CD14-positive monocyte (primary cell): Measurements from ENCODE around the gene PTPRD. TPM values are rescaled to one million over a fixed set of nuclear protein-coding genes. Genes with fewer than 3 reads are reported as not detected.

ENCODE experiments used
- DNase-seq, 3 donors: peaks; one replicate each; pipeline ENCODE4 v3.0.0-alpha.2; 2011 to 2022
- H2AFZ ChIP-seq: 2 replicates; pipeline ENCODE4 v1.6.0; 2012; ENCODE audit warnings: mild to moderate bottlenecking, low read depth, low read length, inconsistent platforms; ENCODE audit not compliant: insufficient read depth, poor library complexity, severe bottlenecking
- H3K27ac ChIP-seq, 2 donors: 1 replicate in 1 of 2; 2 replicates in 1 of 2; pipeline ENCODE4 v1.5.1; 2012 to 2013; ENCODE audit warnings: low read length in 2 of 2, control low read depth in 1 of 2, inconsistent platforms in 1 of 2, low read depth in 1 of 2, mild to moderate bottlenecking in 1 of 2
- H3K27me3 ChIP-seq, 2 donors: one replicate each; pipeline versions ENCODE4 v1.6.0 to v1.6.1; 2011 to 2013; ENCODE audit warnings: low read length in 2 of 2; ENCODE audit not compliant: control insufficient read depth in 2 of 2, insufficient read depth in 2 of 2
- H3K36me3 ChIP-seq, 2 donors: replicated peaks in 1 of 2; 1 replicate in 1 of 2; 2 replicates in 1 of 2; pipeline versions ENCODE4 v1.5.1 to v1.6.1; 2012 to 2013; ENCODE audit warnings: low read length in 2 of 2, control low read depth in 1 of 2, inconsistent platforms in 1 of 2, mild to moderate bottlenecking in 1 of 2; ENCODE audit not compliant: insufficient read depth in 2 of 2, control insufficient read depth in 1 of 2
- H3K4me1 ChIP-seq, 2 donors: 1 replicate in 1 of 2; 2 replicates in 1 of 2; pipeline versions ENCODE4 v1.5.1 to v1.6.1; 2012 to 2013; ENCODE audit warnings: low read length in 2 of 2, control low read depth in 1 of 2, inconsistent platforms in 1 of 2, mild to moderate bottlenecking in 1 of 2, moderate library complexity in 1 of 2; ENCODE audit not compliant: insufficient read depth in 2 of 2, control insufficient read depth in 1 of 2
- H3K4me2 ChIP-seq: replicated peaks from 2 replicates; pipeline ENCODE3; 2012; ENCODE audit warnings: low read length, moderate library complexity, mild to moderate bottlenecking; ENCODE audit not compliant: poor library complexity, severe bottlenecking; ENCODE audit errors: extremely low read depth
- H3K4me3 ChIP-seq, 3 experiments: fragments of 200-600 bp in 1 of 3; sonication (generic) in 1 of 3; replicated peaks in 1 of 3; 1 replicate in 2 of 3; 2 replicates in 1 of 3; pipeline ENCODE4 v1.5.1; 2011 to 2013; ENCODE audit warnings: low read length in 3 of 3, mild to moderate bottlenecking in 3 of 3, control low read depth in 2 of 3, low read depth in 2 of 3, inconsistent platforms in 1 of 3, moderate library complexity in 1 of 3
- H3K79me2 ChIP-seq: 2 replicates; pipeline ENCODE4 v1.6.0; 2012; ENCODE audit warnings: mild to moderate bottlenecking, control low read depth, inconsistent platforms, low read length, moderate library complexity; ENCODE audit not compliant: insufficient read depth
- H3K9ac ChIP-seq: 2 replicates; pipeline ENCODE4 v1.6.0; 2017; ENCODE audit warnings: low read length, mild to moderate bottlenecking; ENCODE audit not compliant: insufficient read depth, poor library complexity, severe bottlenecking
- H3K9me3 ChIP-seq, 2 donors: replicated peaks in 1 of 2; 1 replicate in 1 of 2; 2 replicates in 1 of 2; pipeline versions ENCODE4 v1.5.1 to v1.6.1; 2012 to 2013; ENCODE audit warnings: low read length in 2 of 2, control low read depth in 1 of 2; ENCODE audit not compliant: control insufficient read depth in 1 of 2, insufficient read depth in 1 of 2
- H4K20me1 ChIP-seq: 2 replicates; pipeline ENCODE4 v1.6.0; 2012; ENCODE audit warnings: mild to moderate bottlenecking, low read length, control low read depth, moderate library complexity; ENCODE audit not compliant: insufficient read depth
- H3K27ac Mint-ChIP-seq, 7 donors: one replicate each; pipeline ENCODE4 v1.8.0; 2020; ENCODE audit warnings: mild to moderate bottlenecking in 7 of 7, mixed read lengths in 7 of 7, moderate library complexity in 6 of 7, inconsistent platforms in 2 of 7
- H3K27me3 Mint-ChIP-seq, 3 donors: one replicate each; pipeline ENCODE4 v1.8.0; 2021 to 2022; ENCODE audit warnings: low read depth in 3 of 3, mild to moderate bottlenecking in 3 of 3, mixed read lengths in 3 of 3, moderate library complexity in 3 of 3, inconsistent platforms in 1 of 3
- H3K36me3 Mint-ChIP-seq, 2 donors: one replicate each; pipeline ENCODE4 v1.8.0; 2020; ENCODE audit warnings: mixed read lengths in 2 of 2, inconsistent platforms in 1 of 2, mild to moderate bottlenecking in 1 of 2
- H3K4me1 Mint-ChIP-seq: one replicate; pipeline ENCODE4 v1.8.0; 2020; ENCODE audit warnings: mild to moderate bottlenecking, mixed read lengths
- H3K4me3 Mint-ChIP-seq, 2 donors: one replicate each; pipeline ENCODE4 v1.8.0; 2020; ENCODE audit warnings: mild to moderate bottlenecking in 2 of 2, mixed read lengths in 2 of 2, moderate library complexity in 1 of 2
- H3K9me3 Mint-ChIP-seq, 7 donors: one replicate each; pipeline ENCODE4 v1.8.0; 2020 to 2022; ENCODE audit warnings: mixed read lengths in 7 of 7, mild to moderate bottlenecking in 6 of 7, moderate library complexity in 6 of 7, inconsistent platforms in 2 of 7
- WGBS: methylation state at CpG from one replicate; pipeline ENCODE4 v1.1.5; 2013; ENCODE audit warnings: missing lambda C conversion rate; ENCODE audit not compliant: insufficient coverage; 5-methylcytosine and 5-hydroxymethylcytosine counted together
- intact Hi-C, 2 donors: fragments of 100-400 bp; cut with micrococcal nuclease; formaldehyde crosslinking; loops; one replicate each; pipeline versions ENCODE4 v1.15.0 to v1.15.1; 2023
- polyA plus RNA-seq, 3 donors: library from polyadenylated mRNA; depleted of rRNA in 1 of 3; unstranded in 2 of 3; stranded (reverse) in 1 of 3; fragments of 300-500 nt in 2 of 3; fragments of >200 nt in 1 of 3; fragmentation: Illumina TruSeq in 2 of 3; gene quantifications; 1 replicate in 2 of 3; 2 replicates in 1 of 3; pipeline ENCODE4 v1.2.3, GENCODE V29; 2012 to 2021
- TF ChIP-seq, protein P1 (sequence below): fragments of 200-600 bp; IDR thresholded peaks from one replicate; pipeline ENCODE4 v1.8.0; 2022; ENCODE audit warnings: antibody characterized with exemption, mild to moderate bottlenecking

PTPRD gene
- polyA plus RNA-seq, 3 donors, result not detected

GRCh38 chr9:8429768-8430167, 2183.0 kb downstream of the PTPRD start:
- Histone ChIP-seq H2AFZ (no peak overlapping the region), H3K4me3 (no peak overlapping the region), H3K4me2 (no peak overlapping the region), H3K9ac (no peak overlapping the region), H3K27ac (no peak overlapping the region), H3K79me2 (no peaks in the 10 kb centered on the region), H3K36me3 (no peaks in the 10 kb centered on the region), H3K27me3 (no peaks in the 10 kb centered on the region), H3K9me3 (no peaks in the 10 kb centered on the region), H4K20me1 (no peaks in the 10 kb centered on the region), H3K4me1 (no peaks in the 10 kb centered on the region)
- TF ChIP-seq, protein P1, sequence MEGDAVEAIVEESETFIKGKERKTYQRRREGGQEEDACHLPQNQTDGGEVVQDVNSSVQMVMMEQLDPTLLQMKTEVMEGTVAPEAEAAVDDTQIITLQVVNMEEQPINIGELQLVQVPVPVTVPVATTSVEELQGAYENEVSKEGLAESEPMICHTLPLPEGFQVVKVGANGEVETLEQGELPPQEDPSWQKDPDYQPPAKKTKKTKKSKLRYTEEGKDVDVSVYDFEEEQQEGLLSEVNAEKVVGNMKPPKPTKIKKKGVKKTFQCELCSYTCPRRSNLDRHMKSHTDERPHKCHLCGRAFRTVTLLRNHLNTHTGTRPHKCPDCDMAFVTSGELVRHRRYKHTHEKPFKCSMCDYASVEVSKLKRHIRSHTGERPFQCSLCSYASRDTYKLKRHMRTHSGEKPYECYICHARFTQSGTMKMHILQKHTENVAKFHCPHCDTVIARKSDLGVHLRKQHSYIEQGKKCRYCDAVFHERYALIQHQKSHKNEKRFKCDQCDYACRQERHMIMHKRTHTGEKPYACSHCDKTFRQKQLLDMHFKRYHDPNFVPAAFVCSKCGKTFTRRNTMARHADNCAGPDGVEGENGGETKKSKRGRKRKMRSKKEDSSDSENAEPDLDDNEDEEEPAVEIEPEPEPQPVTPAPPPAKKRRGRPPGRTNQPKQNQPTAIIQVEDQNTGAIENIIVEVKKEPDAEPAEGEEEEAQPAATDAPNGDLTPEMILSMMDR, result no peak
- H3K27me3 Mint-ChIP-seq, result peaks cover 0 to 2% (median 0%) of the 10 kb centered on the region in 3 donors
- no peak overlapping the region for H3K27ac Mint-ChIP-seq
- H3K4me3 Mint-ChIP-seq, result no peak overlapping the region
- peaks cover 0 to 3% (median 0%) of the 10 kb centered on the region in 7 donors for H3K9me3 Mint-ChIP-seq
- H3K36me3 Mint-ChIP-seq, result no peaks in the 10 kb centered on the region
- H3K4me1 Mint-ChIP-seq, result no peaks in the 10 kb centered on the region
- no peak for DNase-seq
- no CpG with 5 or more reads among the region's 1 CpG for WGBS
- intact Hi-C loops, result no loop called here

- intact Hi-C loops, result no loop called here
- Mint-ChIP-seq H3K27ac (no peak overlapping the region), H3K4me1 (no peaks in the 10 kb centered on the region), H3K9me3 (peaks cover 0 to 3% (median 0%) of the 10 kb centered on the region in 7 donors), H3K36me3 (no peaks in the 10 kb centered on the region), H3K4me3 (no peak overlapping the region), H3K27me3 (peaks cover 0 to 2% (median 0%) of the 10 kb centered on the region in 3 donors)
- H3K4me2 ChIP-seq, result no peak overlapping the region
- H3K27me3 ChIP-seq, result no peaks in the 10 kb centered on the region
- no peak overlapping the region for H3K4me3 ChIP-seq
- WGBS, result no CpG with 5 or more reads among the region's 1 CpG
- no peak overlapping the region for H3K27ac ChIP-seq
- H3K4me1 ChIP-seq, result no peaks in the 10 kb centered on the region
- no peaks in the 10 kb centered on the region for H3K36me3 ChIP-seq
- no peak overlapping the region for H2AFZ ChIP-seq
- DNase-seq, result no peak
- H3K9ac ChIP-seq, result no peak overlapping the region
- H4K20me1 ChIP-seq, result no peaks in the 10 kb centered on the region
- no peaks in the 10 kb centered on the region for H3K9me3 ChIP-seq
- H3K79me2 ChIP-seq, result no peaks in the 10 kb centered on the region
- TF ChIP-seq, protein P1, result no peak
These were observed 2183.6 kb downstream of the PTPRD start for GRCh38 chr9:8429157-8429556.
